DND-41 (cell line): ENCODE data around the gene OGFOD1.

Experiments used
- ATAC-seq: fragments of 200-7000 bp; cut with Tn5 transposase; 3 replicates; pipeline ENCODE4 v1.9.1; 2021; ENCODE audit warnings: low read depth; ENCODE audit not compliant: insufficient read depth
- DNase-seq: peaks from one replicate; pipeline ENCODE4 v3.0.0-alpha.2; 2020
- H2AFZ ChIP-seq: 2 replicates; pipeline ENCODE4 v1.6.0; 2012; ENCODE audit warnings: low read depth, low read length
- H3K27ac ChIP-seq: 2 replicates; pipeline ENCODE4 v1.5.1; 2012; ENCODE audit warnings: low read length, inconsistent platforms
- H3K27me3 ChIP-seq: fragments of 200-600 bp; sonication (generic); 2 replicates; pipeline ENCODE4 v1.6.0; 2012; ENCODE audit warnings: low read length, mild to moderate bottlenecking, inconsistent platforms; ENCODE audit not compliant: insufficient read depth, poor library complexity
- H3K36me3 ChIP-seq: 2 replicates; pipeline ENCODE4 v1.5.1; 2012; ENCODE audit warnings: low read length, inconsistent platforms; ENCODE audit not compliant: insufficient read depth
- H3K4me1 ChIP-seq: 2 replicates; pipeline ENCODE4 v1.5.1; 2012; ENCODE audit warnings: mild to moderate bottlenecking, low read length; ENCODE audit not compliant: insufficient read depth
- H3K4me2 ChIP-seq: 2 replicates; pipeline ENCODE4 v1.6.0; 2012; ENCODE audit warnings: mild to moderate bottlenecking, moderate library complexity, low read length, inconsistent platforms; ENCODE audit not compliant: insufficient read depth
- H3K4me3 ChIP-seq, 2 experiments: fragments of 200-600 bp in 1 of 2; shearing (Covaris generic) in 1 of 2; 2 replicates each; pipeline ENCODE4 v1.5.1; 2012 to 2016; ENCODE audit warnings: inconsistent platforms in 2 of 2, low read length in 2 of 2, mild to moderate bottlenecking in 2 of 2, low read depth in 1 of 2, moderate library complexity in 1 of 2
- H3K79me2 ChIP-seq: 2 replicates; pipeline ENCODE4 v1.6.0; 2012; ENCODE audit warnings: low read length, inconsistent platforms; ENCODE audit not compliant: insufficient read depth
- H3K9ac ChIP-seq: 2 replicates; pipeline ENCODE4 v1.6.0; 2012; ENCODE audit warnings: low read depth, mild to moderate bottlenecking, inconsistent platforms, low read length, moderate library complexity
- H3K9me3 ChIP-seq: 2 replicates; pipeline ENCODE4 v1.5.1; 2012; ENCODE audit warnings: low read length, moderate library complexity, mild to moderate bottlenecking, inconsistent platforms; ENCODE audit not compliant: insufficient read depth, severe bottlenecking
- H4K20me1 ChIP-seq: 2 replicates; pipeline ENCODE4 v1.6.0; 2012; ENCODE audit warnings: low read length; ENCODE audit not compliant: insufficient read depth
- CTCF ChIP-seq: IDR thresholded peaks from 2 replicates; pipeline ENCODE4 v1.5.1; 2012; ENCODE audit warnings: borderline replicate concordance, low read length, moderate library complexity, mild to moderate bottlenecking; ENCODE audit not compliant: poor library complexity, severe bottlenecking; ENCODE audit errors: extremely low read depth
- EZH2 ChIP-seq: IDR thresholded peaks from 3 replicates; pipeline ENCODE4 v1.6.1; 2012; ENCODE audit warnings: borderline replicate concordance, low read depth, mild to moderate bottlenecking, moderate library complexity, low read length, inconsistent platforms; ENCODE audit not compliant: severe bottlenecking

Gene OGFOD1

DNA sequence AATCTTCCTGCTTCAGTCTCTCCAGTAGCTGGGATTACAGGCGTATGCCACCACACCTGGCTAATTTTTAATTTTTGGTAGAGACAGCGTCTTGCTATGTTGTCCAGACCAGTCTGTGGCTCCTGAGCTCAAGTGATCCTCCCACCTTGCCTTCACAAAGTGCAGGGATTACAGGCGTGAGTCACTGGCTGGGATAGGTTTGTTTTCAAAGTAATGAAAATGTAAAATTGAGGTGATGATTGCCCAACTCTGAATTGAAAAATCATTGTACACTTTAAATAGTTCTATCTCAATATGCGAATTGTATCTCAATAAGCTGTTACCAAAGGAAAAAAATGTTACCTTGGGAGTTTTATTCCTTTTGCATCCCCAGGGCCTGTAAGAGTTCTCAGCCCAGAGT lies 24.8 kb upstream of the OGFOD1 start:
- no peak overlapping the region for H3K27ac ChIP-seq
- H3K9ac ChIP-seq: no peak overlapping the region; the same call in 1 of the 2 replicates
- H3K9me3 ChIP-seq: no peaks in the 10 kb centered on the region

GRCh38 chr16:56428091-56428490 lies 23.3 kb upstream of the OGFOD1 start:
- no peak overlapping the region for H3K4me2 ChIP-seq
- peaks cover 21% of the 10 kb centered on the region for H4K20me1 ChIP-seq
- H2AFZ ChIP-seq: no peak overlapping the region
- no peaks in the 10 kb centered on the region for H3K9me3 ChIP-seq
- H3K27me3 ChIP-seq: no peaks in the 10 kb centered on the region
- H3K9ac ChIP-seq: no peak overlapping the region
- DNase-seq: no peak
- H3K27ac ChIP-seq: no peak overlapping the region
- peaks cover 22% of the 10 kb centered on the region for H3K4me1 ChIP-seq
- H3K79me2 ChIP-seq: peaks cover 21% of the 10 kb centered on the region
- H3K4me3 ChIP-seq: no peak overlapping the region
- ATAC-seq: no peak
- peaks cover 32% of the 10 kb centered on the region for H3K36me3 ChIP-seq
- no peak for TF ChIP-seq EZH2
- TF ChIP-seq CTCF: no peak

More for the DNA sequence above, 24.8 kb upstream of the OGFOD1 start:
- peaks cover 37% of the 10 kb centered on the region for H3K4me1 ChIP-seq
- H3K4me2 ChIP-seq: no peak overlapping the region
- no peak overlapping the region for H3K4me3 ChIP-seq
- ATAC-seq (no peak), DNase-seq (no peak)
- TF ChIP-seq EZH2: no peak
- no peak for TF ChIP-seq CTCF
- H3K79me2 ChIP-seq: peaks cover 36% of the 10 kb centered on the region
- peaks cover 17% of the 10 kb centered on the region for H3K36me3 ChIP-seq
- H3K27me3 ChIP-seq: no peaks in the 10 kb centered on the region
- H2AFZ ChIP-seq: no peak overlapping the region
- peaks cover 36% of the 10 kb centered on the region for H4K20me1 ChIP-seq

DNA sequence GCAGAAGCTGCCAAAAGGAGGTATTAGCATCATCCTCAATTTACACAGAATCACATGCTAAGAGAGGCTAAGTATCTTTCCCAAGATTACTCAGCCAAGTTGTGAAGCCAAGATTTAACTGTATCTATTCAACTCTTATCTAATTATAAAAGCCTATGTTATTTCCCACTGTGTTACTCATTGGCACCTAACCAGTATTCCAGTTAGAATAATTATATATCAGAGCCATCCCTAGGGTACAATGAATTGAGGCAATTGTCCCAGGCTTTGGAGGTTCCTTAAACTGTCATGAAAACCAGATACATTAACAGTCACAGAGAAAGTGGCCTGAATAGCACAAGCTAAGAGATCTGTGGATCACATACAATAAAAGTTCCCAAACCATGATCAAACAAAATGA lies 15.1 kb upstream of the OGFOD1 start:
- no peak for TF ChIP-seq EZH2
- no peak for TF ChIP-seq CTCF
- Histone ChIP-seq H4K20me1 (peaks cover 12% of the 10 kb centered on the region; the same call in 1 of the 2 replicates), H3K36me3 (peaks cover 84% of the 10 kb centered on the region), H3K9ac (no peak overlapping the region), H3K4me1 (no peaks in the 10 kb centered on the region), H3K9me3 (no peaks in the 10 kb centered on the region), H3K27ac (no peak overlapping the region), H3K4me2 (no peak overlapping the region), H3K4me3 (no peak overlapping the region), H3K27me3 (no peaks in the 10 kb centered on the region), H2AFZ (no peak overlapping the region), H3K79me2 (peaks cover 26% of the 10 kb centered on the region; the same call in 1 of the 2 replicates)
- ATAC-seq (no peak), DNase-seq (no peak)

GRCh38 chr16:56438038-56438437 lies 13.3 kb upstream of the OGFOD1 start:
- no peak for TF ChIP-seq CTCF
- no peak for TF ChIP-seq EZH2
- Histone ChIP-seq H3K4me3 (no peak overlapping the region), H3K9ac (no peak overlapping the region), H3K27ac (no peak overlapping the region), H3K27me3 (no peaks in the 10 kb centered on the region), H3K36me3 (peaks cover 84% of the 10 kb centered on the region), H2AFZ (no peak overlapping the region), H3K9me3 (no peaks in the 10 kb centered on the region), H3K4me1 (no peaks in the 10 kb centered on the region), H4K20me1 (peaks cover 12% of the 10 kb centered on the region; the same call in 1 of the 2 replicates), H3K4me2 (no peak overlapping the region), H3K79me2 (peaks cover 41% of the 10 kb centered on the region)
- DNase-seq (no peak), ATAC-seq (no peak)
